ENCODE data around the gene DNASE1L2.

GRCh38 chr16:2194852-2195321 lies 41.4 kb upstream of the DNASE1L2 start:
- TF ChIP-seq CTCF (IDR thresholded peaks at IDR 0.05; ENCODE audit: low read depth, low read length, missing input control) (peak; percentile 56), MAX (IDR thresholded peaks at IDR 0.05) (no peak), TAF1 (conservative IDR thresholded peaks at IDR 0.05) (no peak), SP1 (IDR thresholded peaks at IDR 0.05) (no peak), YY1 (IDR thresholded peaks at IDR 0.05) (no peak), REST (IDR thresholded peaks at IDR 0.05) (no peak), JUND (IDR thresholded peaks at IDR 0.05) (no peak), FOXA1 (IDR thresholded peaks at IDR 0.05) (no peak), RAD21 (IDR thresholded peaks at IDR 0.05) (peak; percentile 87 to 92)

Measured in liver (tissue), 3 donors.